ENCODE data around the gene CT47C1.

The CT47C1 gene

GRCh38 chrX:119073200-119073905 lies 560 bp downstream of the CT47C1 start:
- DNase-seq: no peak

DNA sequence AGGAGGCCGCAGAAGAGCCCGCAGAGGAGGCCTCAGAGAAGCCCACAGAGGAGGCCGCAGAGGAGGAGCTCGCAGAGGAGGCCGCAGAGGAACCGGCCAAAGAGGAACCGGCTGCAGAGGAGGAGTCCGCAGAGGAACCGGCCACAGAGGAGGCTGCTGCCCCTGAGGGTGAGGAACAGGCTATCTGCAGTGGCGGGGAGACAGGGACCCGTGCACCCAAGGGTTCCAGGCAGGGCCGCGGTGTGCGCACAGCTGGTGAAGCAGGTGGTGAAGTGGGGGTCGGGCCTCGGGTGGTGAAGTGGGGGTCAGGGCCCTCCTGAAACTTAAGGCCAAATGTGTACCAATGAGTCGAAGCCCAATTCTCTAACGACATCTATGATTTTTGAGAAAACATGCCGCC lies 1.1 kb downstream of the CT47C1 start:
- no peak for DNase-seq

DNA sequence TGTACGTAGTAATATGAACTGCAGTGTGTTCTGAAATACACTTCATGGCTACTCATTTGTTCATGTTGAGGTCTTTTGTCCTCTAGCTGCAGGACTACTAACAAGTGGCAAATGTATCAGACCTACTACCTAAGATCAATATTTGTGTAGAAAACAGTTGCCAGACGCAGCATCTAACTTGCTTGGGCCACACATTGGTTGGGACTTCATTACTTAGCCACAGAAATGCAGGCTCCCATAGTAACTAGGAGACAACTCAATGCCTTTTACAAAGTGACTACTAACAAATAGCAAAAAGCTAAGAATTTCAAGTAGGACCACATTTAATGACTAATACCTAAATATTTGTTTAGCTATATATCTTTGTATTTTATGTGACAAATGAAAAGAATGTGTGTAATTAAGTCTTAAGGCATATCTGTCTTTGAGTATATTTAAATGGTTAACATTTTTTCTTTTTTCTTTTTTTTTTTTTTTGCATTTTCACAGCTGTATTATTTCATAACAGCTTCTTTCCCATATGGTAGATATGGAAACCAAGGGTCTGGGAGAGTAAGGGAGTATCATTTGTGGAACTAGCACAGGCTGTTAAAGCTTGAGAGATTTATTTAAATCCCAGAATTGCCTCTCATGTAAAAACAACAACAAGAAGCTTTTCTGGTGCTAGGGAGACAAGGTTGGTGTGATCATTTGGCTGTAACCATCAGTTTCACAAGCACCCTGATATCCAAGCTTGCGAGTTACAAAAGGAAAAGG lies 2.7 kb downstream of the CT47C1 start:
- DNase-seq: no peak

- no peak for DNase-seq
Measured at GRCh38 chrX:119082278-119082677, 9.5 kb downstream of the CT47C1 start.

GRCh38 chrX:119084766-119085165 lies 12.0 kb downstream of the CT47C1 start:
- DNase-seq: no peak

- no peak for DNase-seq
Measured at GRCh38 chrX:119087121-119087520, 14.3 kb downstream of the CT47C1 start.

GRCh38 chrX:119089619-119090018 lies 16.8 kb downstream of the CT47C1 start:
- DNase-seq: no peak

DNA sequence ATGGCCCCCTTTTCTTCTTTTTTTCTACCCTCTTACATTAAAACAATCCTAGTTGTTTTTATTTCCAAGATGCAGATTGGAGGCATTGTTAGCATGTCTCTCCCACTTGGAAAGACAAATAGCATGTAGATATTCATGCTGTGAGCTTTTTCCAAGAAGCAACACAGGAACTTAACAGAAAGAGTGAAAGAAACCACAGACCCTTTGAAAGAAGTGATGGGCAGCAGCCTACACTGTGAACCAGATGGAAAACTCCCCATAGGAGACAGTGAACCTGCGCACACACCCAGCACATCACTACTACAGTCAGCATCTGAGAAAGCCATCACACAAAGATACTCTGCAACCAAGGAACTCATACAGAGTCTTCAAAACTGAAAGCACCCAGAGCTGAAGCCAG lies 17.8 kb downstream of the CT47C1 start:
- DNase-seq: no peak

- DNase-seq: no peak
Measured at GRCh38 chrX:119093991-119094735, 21.4 kb downstream of the CT47C1 start.

DNA sequence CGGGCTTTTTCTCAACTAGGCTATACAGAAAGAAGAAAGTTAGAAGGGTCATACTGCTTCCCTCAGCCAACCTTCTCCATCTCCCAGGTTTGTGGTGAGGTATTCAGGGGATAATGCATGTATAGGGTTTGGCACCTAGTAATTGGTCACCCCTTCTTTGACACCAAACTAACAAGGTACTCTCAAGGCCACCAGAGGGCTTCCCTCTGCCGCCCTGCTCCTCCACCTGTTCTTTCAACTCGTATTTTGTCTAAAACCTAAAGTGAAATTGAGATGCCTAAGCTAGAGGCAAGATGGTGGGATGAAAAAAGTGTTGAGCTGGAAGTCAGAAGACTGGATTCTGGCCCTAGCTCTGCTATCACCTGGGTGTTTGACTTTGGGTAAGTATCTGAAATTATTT lies 22.0 kb downstream of the CT47C1 start:
- DNase-seq: no peak

DNA sequence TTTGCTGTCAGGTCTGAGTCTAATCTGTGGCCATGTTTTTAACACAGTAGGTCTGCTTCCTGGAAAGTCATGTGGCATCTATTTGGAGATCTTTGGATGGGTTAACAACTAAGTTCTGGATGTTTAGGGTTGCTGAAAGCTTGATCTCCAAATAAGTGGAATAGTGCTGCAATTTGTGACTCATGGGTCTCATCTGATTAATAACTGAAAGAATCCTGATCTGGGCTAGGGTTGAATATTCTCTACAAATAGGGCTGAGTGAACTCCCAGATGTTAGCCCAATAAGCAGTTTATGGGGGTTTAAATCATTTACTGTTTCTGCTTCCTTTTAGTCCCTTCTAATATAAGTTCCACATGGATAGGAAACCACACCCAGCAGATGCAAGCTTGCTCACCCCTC lies 23.1 kb downstream of the CT47C1 start:
- no peak for DNase-seq

GRCh38 chrX:119101168-119101567 lies 28.4 kb downstream of the CT47C1 start:
- no peak for DNase-seq

GRCh38 chrX:119105826-119106225 lies 33.0 kb downstream of the CT47C1 start:
- DNase-seq: no peak

- DNase-seq: no peak
Measured at GRCh38 chrX:119107206-119107605, 34.4 kb downstream of the CT47C1 start.

- peak in 27 of 56 donors; percentile 0 to 50 (median 1) for DNase-seq
Measured at GRCh38 chrX:119118780-119119395, 46.1 kb downstream of the CT47C1 start.

GRCh38 chrX:119121341-119121740 lies 48.5 kb downstream of the CT47C1 start:
- DNase-seq: no peak

All from nucleus accumbens (tissue), 56 donors.